ENCODE measurements around the gene CADPS2. TPM values are rescaled to one million over a fixed set of nuclear protein-coding genes. Genes with fewer than 3 reads are reported as not detected.
"Not testable (repeated sequence)": the region's sequence is repeated elsewhere in the genome, so short reads cannot be mapped to it uniquely, and the experiment has no call there.

CADPS2 gene
- total and polyA plus RNA-seq, 4 donors = 5.6 to 41.1 (median 11.0) TPM

- Histone ChIP-seq H3K27me3 (ENCODE audit: control insufficient read depth in 4 of 4, insufficient read depth in 4 of 4, low read length in 3 of 4) (no peaks in the 10 kb centered on the region), H3K36me3 (ENCODE audit: control insufficient read depth in 4 of 4, insufficient read depth in 3 of 4, low read depth in 1 of 4, low read length in 3 of 4) (no peaks in the 10 kb centered on the region), H3K4me1 (ENCODE audit: control insufficient read depth in 4 of 4, insufficient read depth in 4 of 4, low read length in 3 of 4) (no peaks in the 10 kb centered on the region), H3K9ac (ENCODE audit: low read depth in 1 of 2, low read length in 2 of 2) (no peak overlapping the region), H3K9me3 (ENCODE audit: control insufficient read depth in 4 of 4, low read length in 3 of 4) (no peaks in the 10 kb centered on the region), H3K4me3 (ENCODE audit: low read depth in 1 of 3, low read length in 3 of 3) (no peak overlapping the region), H3K27ac (ENCODE audit: low read depth in 1 of 2, low read length in 2 of 2) (no peak overlapping the region)
- TF ChIP-seq FOXA2 (IDR thresholded peaks at IDR 0.05) (no peak), CTCF (IDR thresholded peaks at IDR 0.05; ENCODE audit: low read depth, low read length, missing input control) (no peak), RAD21 (IDR thresholded peaks at IDR 0.05) (no peak), RXRA (IDR thresholded peaks at IDR 0.05) (no peak), EGR1 (IDR thresholded peaks at IDR 0.05; ENCODE audit: low read depth in 2 of 2) (no peak), SP1 (IDR thresholded peaks at IDR 0.05) (no peak), TAF1 (conservative IDR thresholded peaks at IDR 0.05) (no peak), REST (IDR thresholded peaks at IDR 0.05) (no peak), FOXA1 (IDR thresholded peaks at IDR 0.05) (no peak), ATF3 (IDR thresholded peaks at IDR 0.05) (no peak), YY1 (IDR thresholded peaks at IDR 0.05) (no peak), HNF4A (conservative IDR thresholded peaks at IDR 0.05) (no peak), GABPA (IDR thresholded peaks at IDR 0.05 in 1 of 2, conservative IDR thresholded peaks at IDR 0.05 in 1 of 2) (no peak), ZBTB33 (IDR thresholded peaks at IDR 0.05) (no peak), MAX (IDR thresholded peaks at IDR 0.05) (no peak)
- DNase-seq (ENCODE audit: low spot score) = no peak
- 90% methylated on average over 1 of the region's 1 CpG for WGBS
Measured at GRCh38 chr7:122842971-122843370, 43.3 kb downstream of the CADPS2 start.

- H3K36me3 ChIP-seq (ENCODE audit: control insufficient read depth in 4 of 4, insufficient read depth in 3 of 4, low read depth in 1 of 4, low read length in 3 of 4); H3K4me1 ChIP-seq (ENCODE audit: control insufficient read depth in 4 of 4, insufficient read depth in 4 of 4, low read length in 3 of 4); H3K27me3 ChIP-seq (ENCODE audit: control insufficient read depth in 4 of 4, insufficient read depth in 4 of 4, low read length in 3 of 4); H3K27ac ChIP-seq (ENCODE audit: low read depth in 1 of 2, low read length in 2 of 2); H3K4me3 ChIP-seq (ENCODE audit: low read depth in 1 of 3, low read length in 3 of 3); DNase-seq (ENCODE audit: low spot score); H3K9me3 ChIP-seq (ENCODE audit: control insufficient read depth in 4 of 4, low read length in 3 of 4); H3K9ac ChIP-seq (ENCODE audit: low read depth in 1 of 2, low read length in 2 of 2): not testable (repeated sequence)
- WGBS = 92% methylated on average over 2 of the region's 2 CpGs
Measured at GRCh38 chr7:122836286-122836685, 50.0 kb downstream of the CADPS2 start.

- H3K4me3 ChIP-seq (ENCODE audit: low read depth in 1 of 3, low read length in 3 of 3); DNase-seq (ENCODE audit: low spot score); H3K27me3 ChIP-seq (ENCODE audit: control insufficient read depth in 4 of 4, insufficient read depth in 4 of 4, low read length in 3 of 4); H3K9ac ChIP-seq (ENCODE audit: low read depth in 1 of 2, low read length in 2 of 2); H3K4me1 ChIP-seq (ENCODE audit: control insufficient read depth in 4 of 4, insufficient read depth in 4 of 4, low read length in 3 of 4); H3K36me3 ChIP-seq (ENCODE audit: control insufficient read depth in 4 of 4, insufficient read depth in 3 of 4, low read depth in 1 of 4, low read length in 3 of 4); H3K9me3 ChIP-seq (ENCODE audit: control insufficient read depth in 4 of 4, low read length in 3 of 4); H3K27ac ChIP-seq (ENCODE audit: low read depth in 1 of 2, low read length in 2 of 2): not testable (repeated sequence)
- WGBS = 75% methylated on average over 9 of the region's 9 CpGs
Measured at GRCh38 chr7:122834571-122834942, 51.7 kb downstream of the CADPS2 start.

All from liver (tissue), 9 donors.